ENCODE results near the gene MFGE8.

Gene MFGE8

GRCh38 chr15:88913017-88913849 lies at the start of gene MFGE8:
TSS of gene MFGE8 (minus strand) at chr15:88913379. CDS start at chr15:88913319, 60 bp downstream.
- in situ Hi-C loops (cut with MboI; ENCODE audit: low sequenced_read_pairs, unreplicated experiment), result no loop called here
- TF ChIP-seq CTCF (IDR thresholded peaks at IDR 0.05; ENCODE audit: borderline replicate concordance, control extremely low read depth, extremely low read depth, insufficient read depth, missing control alignments), result no peak
- peak; percentile 83 for DNase-seq (ENCODE audit: low spot score)

- in situ Hi-C loops (cut with MboI; ENCODE audit: low sequenced_read_pairs, unreplicated experiment), result no loop called here
- TF ChIP-seq CTCF (IDR thresholded peaks at IDR 0.05; ENCODE audit: borderline replicate concordance, control extremely low read depth, extremely low read depth, insufficient read depth, missing control alignments), result no peak
- no peak for DNase-seq (ENCODE audit: low spot score)
Measured at GRCh38 chr15:88959445-88959844, 46.3 kb upstream of the MFGE8 start.

- in situ Hi-C loops (cut with MboI; ENCODE audit: low sequenced_read_pairs, unreplicated experiment), result no loop called here
- DNase-seq (ENCODE audit: low spot score), result no peak
- no peak for TF ChIP-seq CTCF (IDR thresholded peaks at IDR 0.05; ENCODE audit: borderline replicate concordance, control extremely low read depth, extremely low read depth, insufficient read depth, missing control alignments)
Measured at GRCh38 chr15:88956906-88957305, 43.7 kb upstream of the MFGE8 start.

GRCh38 chr15:88956263-88956662 lies 43.1 kb upstream of the MFGE8 start:
- in situ Hi-C loops (cut with MboI; ENCODE audit: low sequenced_read_pairs, unreplicated experiment), result no loop called here
- no peak for TF ChIP-seq CTCF (IDR thresholded peaks at IDR 0.05; ENCODE audit: borderline replicate concordance, control extremely low read depth, extremely low read depth, insufficient read depth, missing control alignments)
- no peak for DNase-seq (ENCODE audit: low spot score)

GRCh38 chr15:88954431-88955277 lies 41.5 kb upstream of the MFGE8 start:
- DNase-seq (ENCODE audit: low spot score), result no peak
- no peak for TF ChIP-seq CTCF (IDR thresholded peaks at IDR 0.05; ENCODE audit: borderline replicate concordance, control extremely low read depth, extremely low read depth, insufficient read depth, missing control alignments)
- in situ Hi-C loops (cut with MboI; ENCODE audit: low sequenced_read_pairs, unreplicated experiment), result no loop called here

GRCh38 chr15:88950600-88951160 lies 37.5 kb upstream of the MFGE8 start:
- no peak for TF ChIP-seq CTCF (IDR thresholded peaks at IDR 0.05; ENCODE audit: borderline replicate concordance, control extremely low read depth, extremely low read depth, insufficient read depth, missing control alignments)
- in situ Hi-C loops (cut with MboI; ENCODE audit: low sequenced_read_pairs, unreplicated experiment), result no loop called here
- DNase-seq (ENCODE audit: low spot score), result no peak
